Limb (tissue), 2 donors: ENCODE measurements around the gene RPL22.
A peak's percentile ranks its signal among the peaks of the same experiment; 100 is the strongest.

ENCODE experiments used
- DNase-seq, 2 donors: peaks; one replicate each; pipeline ENCODE4 v3.0.0-alpha.2; 2016; ENCODE audit errors: extremely low spot score in 2 of 2

The RPL22 gene

DNA sequence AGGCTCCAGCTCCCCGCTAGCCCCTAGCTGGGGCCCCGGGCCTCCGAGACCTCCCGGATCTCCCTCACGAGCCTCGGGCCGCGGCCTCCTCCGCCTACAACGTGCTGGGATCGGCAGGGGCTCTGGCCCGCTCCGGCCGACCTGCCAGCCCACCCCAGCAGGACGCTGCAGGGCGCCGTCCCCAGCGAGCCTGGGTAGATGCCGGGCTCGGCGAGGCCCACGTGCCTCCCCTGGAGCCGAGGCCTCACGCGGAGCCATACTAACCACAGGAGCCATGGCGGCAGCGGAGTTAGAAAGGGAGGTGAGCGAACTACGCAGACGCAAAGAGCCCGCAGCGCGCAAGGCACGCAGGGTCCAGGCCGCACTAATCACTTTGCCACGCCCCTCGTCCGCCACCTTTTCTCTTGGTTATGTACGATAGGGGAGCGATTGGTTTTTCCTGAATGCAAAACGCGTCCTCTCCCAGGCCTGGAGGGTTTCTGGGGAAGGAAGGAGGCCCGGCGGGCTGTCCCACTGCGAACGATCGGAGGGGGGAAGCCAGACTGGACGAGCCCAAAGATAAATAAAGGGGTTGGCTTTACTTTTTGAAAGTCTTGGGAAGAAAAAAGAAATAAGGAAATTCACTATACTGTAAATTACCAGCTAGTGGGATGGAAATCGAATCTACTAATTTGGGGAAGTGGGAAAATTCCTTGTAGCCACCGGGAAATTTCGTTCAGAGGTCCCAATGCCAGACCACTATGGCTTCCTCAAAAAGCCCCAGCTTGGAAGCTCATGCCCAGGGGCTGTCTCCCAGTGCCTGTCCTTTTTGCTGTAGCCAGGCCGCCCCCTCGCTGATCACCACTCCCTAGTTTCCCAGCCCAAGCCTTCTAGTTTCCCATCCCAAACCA, at the start of gene RPL22:
TSS of gene RPL22 (minus strand) at position 298 of the 890 bp plus-strand sequence. CDS start at position 276, 22 bp downstream.
- peak; percentile 96 to 99 for DNase-seq

DNA sequence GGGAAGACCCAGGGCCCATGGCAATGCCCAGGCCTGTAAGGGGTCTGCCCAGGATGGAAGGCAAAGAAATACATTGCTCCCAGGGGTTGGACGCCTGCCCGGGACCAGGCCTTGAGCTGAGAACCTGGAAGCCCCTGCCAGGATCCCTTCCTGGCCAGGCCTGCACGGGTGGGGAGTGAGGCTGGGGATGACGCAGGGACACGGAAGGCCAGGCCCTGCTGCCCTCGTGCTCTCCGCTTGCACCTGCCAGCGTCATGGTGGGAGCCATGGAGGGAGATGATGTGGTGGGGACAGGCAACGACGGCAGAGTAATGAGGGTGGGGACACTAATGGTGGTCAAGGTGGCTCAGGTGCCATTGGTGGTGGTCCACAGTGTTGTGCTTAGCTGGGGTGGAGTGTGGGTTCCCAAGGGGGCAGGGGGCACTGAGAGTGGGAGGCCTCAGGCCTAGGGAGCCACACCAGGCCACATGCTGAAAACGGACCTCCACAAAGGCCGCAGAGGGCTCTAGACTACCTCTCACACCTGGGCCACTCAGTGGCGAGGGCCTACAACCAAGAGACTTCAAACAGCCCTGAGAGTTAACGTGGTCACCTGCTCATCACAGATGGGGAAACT, 48.9 kb upstream of the RPL22 start:
- DNase-seq = no peak

GRCh38 chr1:6247651-6248050, 48.3 kb upstream of the RPL22 start:
- no peak for DNase-seq

DNA sequence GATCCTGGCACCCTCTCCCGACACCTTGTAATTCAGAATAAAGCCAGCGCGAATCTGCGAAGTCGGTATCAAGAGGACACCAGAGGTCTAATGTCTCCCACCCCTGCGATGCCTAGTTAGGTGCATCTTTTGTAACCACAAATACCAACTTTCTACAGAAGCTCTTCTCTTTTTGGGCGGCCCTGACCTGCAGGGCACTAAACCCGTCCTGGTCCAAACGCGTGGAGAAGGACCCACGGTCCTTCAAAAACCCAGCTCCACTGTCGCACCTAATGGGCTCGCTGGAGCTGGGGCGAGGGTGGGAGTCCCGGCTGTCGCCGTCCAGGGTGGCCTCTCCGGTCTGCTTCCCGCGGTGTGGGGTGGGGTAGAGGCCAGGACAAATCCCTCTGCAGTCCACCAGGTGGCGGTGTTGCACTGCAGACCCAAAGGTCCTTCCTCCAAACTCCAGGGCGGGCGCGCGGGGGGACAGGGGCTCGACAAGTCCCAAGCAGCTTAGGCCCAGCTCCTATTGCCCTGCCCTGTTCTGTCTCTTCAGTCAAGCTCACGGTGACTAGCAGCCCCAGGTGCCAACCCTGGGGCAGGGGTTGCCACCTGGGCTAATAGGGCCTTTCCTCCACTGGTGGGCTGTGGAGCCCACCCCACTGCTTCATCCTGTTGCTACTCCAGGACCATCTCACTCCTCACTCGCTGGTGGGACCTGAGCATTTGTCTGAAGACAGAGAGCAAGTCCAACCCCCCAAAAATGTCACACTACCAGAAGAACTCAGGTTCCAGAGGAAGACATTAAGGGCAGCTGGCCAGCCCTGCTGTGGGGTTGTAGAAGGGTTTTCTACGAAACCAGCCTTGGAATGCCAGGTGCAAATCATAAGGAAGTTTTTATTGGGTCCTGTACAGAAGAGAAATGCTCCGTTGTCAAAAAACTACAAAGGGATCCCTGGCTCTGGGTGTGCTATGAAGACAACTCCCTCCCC, 47.4 kb upstream of the RPL22 start:
- DNase-seq = peak; percentile 71 to 93

GRCh38 chr1:6245869-6246496, 46.6 kb upstream of the RPL22 start:
- DNase-seq = peak in 1 of 2 donors; percentile 82

GRCh38 chr1:6245086-6245868, 45.9 kb upstream of the RPL22 start:
- peak; percentile 77 to 91 for DNase-seq

- DNase-seq = peak in 1 of 2 donors; percentile 42
Measured at GRCh38 chr1:6244401-6245049, 45.1 kb upstream of the RPL22 start.

- peak in 1 of 2 donors; percentile 28 for DNase-seq
Measured at GRCh38 chr1:6243993-6244392, 44.6 kb upstream of the RPL22 start, which contains the start of gene HES3. TSS of gene HES3 (plus strand) at chr1:6244179. CDS start at chr1:6244366, 187 bp downstream.

GRCh38 chr1:6243053-6243834, 43.8 kb upstream of the RPL22 start:
- peak in 1 of 2 donors; percentile 37 for DNase-seq

DNA sequence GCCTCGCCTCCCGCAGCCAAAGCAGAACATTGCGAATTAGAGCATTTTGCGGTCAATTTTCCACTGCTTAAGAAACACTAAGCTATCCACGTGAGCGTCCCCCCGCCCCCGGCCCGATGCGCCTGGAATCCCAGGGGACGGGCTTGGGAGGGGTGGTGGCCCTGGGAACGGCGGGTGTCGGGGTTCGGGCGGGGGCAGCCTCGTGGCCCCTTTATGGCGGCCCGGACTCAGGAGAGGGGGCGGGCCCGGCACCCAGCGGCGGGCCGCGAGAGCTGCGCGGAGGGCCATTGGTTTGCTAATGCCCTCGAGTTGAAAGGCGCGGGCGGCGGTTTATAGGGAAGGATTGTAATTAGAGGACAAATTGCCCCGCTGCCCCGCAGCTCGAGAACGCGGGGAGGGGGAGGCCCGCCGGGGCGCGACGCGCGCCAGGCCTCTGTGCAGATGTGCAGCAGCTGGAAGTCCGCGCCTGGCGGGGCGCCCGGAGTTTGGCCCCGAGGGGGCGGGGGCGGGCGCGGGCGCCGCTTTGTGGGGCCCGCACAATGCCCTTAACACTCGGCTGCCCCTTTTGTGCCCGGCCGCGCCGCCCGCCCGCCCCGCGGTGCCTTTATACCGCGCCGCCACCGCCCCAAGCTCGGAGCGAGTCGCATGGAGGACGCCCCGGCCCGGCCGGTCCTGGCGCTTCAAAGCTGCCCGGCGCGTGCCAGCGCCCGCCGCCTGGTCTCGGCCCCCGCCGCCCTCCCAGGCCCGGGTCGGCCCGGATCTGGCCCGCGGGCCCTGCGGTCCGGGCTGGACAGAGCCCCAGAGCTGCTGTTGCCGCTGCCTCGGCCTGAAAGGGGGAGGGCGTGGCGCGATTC, 42.7 kb upstream of the RPL22 start:
- peak in 1 of 2 donors; percentile 74 for DNase-seq

- no peak for DNase-seq
Measured at GRCh38 chr1:6241107-6241886, 41.9 kb upstream of the RPL22 start.

DNA sequence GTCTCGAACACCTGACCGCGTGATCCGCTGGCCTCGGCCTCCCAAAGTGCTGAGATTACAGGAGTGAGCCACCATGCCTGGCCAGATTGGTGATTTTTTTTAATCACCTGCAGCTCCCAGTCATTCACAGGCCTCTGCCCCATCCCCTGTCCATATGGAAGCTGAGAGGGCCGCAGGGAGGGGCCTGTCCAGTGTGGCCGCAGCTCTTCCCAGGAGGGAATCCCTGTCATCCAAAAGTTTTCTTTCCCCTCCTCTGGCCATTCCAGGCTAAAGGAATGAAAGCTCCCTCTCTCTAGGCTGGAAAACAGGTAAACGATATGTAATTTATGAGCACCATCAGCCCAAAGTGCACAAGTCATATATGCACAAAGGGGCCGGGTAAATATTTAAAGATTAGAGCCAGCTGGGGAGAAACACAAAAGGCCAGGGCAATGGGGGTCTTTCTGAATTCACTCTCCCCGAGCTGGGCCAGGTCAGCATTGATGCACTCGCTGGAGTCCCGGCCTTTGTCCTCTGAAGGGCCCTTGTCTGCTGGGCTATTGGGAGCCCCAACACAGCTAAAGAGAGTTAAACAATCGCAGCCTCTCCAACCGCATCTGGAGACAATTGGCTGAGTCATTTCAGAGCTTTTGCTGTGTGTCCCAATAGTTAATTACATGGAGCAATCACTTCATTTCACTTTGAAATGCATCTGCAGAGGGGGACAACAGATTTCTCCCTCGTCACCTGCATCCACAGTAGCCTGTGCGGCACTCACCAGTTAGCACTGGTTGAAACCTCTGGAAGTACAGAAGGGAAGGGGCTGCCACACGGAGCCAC, 40.8 kb upstream of the RPL22 start:
- DNase-seq = no peak

- DNase-seq = no peak
Measured at GRCh38 chr1:6239213-6239752, 39.9 kb upstream of the RPL22 start.

- DNase-seq = no peak
Measured at GRCh38 chr1:6237093-6237492, 37.7 kb upstream of the RPL22 start.

- DNase-seq = no peak
Measured at GRCh38 chr1:6235296-6235677, 35.9 kb upstream of the RPL22 start.
